GM12801 (cell line): ENCODE data around the gene MEGF9.

ENCODE experiments used
- TF ChIP-seq, protein P1 (sequence below): IDR thresholded peaks from one replicate; pipeline ENCODE4 v1.5.1; 2011; ENCODE audit warnings: control low read depth; ENCODE audit not compliant: insufficient read length; ENCODE audit errors: extremely low read depth

MEGF9 gene

DNA sequence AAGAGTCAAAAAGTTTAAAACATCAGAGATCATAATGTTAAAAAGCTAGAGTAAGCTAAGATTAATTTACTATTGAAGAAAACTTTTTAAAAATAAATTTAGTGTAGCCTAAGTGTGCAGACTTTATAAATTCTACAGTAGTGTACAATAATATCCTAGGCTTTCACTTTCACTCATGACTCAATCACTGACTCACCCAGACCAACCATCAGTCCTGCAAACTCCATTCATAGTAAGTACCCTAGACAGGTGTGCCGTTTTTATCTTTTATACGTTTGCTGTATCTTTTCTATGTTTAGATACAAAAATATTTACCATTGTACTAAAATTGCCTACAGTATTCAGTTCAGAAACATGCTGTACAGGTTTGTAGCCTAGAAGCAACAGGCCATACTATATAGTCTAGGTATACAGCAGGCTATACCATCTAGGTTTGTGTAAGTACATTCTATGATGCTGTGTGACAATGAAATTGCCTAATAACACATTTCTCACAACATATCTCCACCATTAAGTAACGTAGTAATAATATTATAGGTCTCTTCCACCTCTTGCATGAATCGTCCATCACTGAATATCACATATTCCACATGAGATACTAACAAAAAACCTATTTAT lies 59.2 kb downstream of the MEGF9 start:
- TF ChIP-seq, protein P1, sequence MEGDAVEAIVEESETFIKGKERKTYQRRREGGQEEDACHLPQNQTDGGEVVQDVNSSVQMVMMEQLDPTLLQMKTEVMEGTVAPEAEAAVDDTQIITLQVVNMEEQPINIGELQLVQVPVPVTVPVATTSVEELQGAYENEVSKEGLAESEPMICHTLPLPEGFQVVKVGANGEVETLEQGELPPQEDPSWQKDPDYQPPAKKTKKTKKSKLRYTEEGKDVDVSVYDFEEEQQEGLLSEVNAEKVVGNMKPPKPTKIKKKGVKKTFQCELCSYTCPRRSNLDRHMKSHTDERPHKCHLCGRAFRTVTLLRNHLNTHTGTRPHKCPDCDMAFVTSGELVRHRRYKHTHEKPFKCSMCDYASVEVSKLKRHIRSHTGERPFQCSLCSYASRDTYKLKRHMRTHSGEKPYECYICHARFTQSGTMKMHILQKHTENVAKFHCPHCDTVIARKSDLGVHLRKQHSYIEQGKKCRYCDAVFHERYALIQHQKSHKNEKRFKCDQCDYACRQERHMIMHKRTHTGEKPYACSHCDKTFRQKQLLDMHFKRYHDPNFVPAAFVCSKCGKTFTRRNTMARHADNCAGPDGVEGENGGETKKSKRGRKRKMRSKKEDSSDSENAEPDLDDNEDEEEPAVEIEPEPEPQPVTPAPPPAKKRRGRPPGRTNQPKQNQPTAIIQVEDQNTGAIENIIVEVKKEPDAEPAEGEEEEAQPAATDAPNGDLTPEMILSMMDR, result no peak

DNA sequence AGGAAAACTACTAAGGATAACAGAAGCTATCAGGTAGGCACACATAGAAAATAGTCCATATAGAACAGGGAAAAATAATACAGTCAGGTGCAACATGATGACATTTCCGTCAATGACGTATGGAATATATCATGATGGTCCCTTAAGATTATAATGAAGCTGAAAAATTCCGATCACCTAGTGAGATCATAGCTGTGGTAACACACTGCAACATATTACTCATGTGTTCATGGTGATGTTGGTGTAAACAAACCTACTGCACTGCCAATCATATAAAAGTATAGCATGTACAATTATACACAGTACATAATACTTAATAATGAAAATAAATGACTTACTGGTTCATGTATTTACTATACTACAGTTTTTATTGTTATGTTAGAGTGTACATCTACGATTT lies 60.0 kb downstream of the MEGF9 start:
- TF ChIP-seq, protein P1, result no peak

DNA sequence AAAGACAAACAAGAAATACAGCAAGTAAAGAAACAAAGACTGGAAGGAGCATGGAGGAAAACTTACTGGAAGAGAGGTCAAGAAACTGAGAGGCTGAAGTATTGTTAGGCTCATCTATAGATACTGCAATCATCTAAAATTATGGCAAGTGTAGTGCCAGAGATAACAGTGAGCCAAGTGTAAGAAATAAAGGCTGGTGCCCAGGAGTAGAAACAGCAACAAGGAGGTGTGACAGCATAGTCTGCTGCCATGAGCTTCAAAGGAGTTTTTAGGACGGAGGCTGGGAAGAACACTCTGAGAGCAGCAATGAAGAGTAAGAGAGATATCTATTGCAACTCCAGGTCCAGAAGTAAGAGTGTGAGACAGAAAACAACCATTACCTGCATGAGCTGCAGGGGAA lies 60.5 kb downstream of the MEGF9 start:
- TF ChIP-seq, protein P1, result no peak

DNA sequence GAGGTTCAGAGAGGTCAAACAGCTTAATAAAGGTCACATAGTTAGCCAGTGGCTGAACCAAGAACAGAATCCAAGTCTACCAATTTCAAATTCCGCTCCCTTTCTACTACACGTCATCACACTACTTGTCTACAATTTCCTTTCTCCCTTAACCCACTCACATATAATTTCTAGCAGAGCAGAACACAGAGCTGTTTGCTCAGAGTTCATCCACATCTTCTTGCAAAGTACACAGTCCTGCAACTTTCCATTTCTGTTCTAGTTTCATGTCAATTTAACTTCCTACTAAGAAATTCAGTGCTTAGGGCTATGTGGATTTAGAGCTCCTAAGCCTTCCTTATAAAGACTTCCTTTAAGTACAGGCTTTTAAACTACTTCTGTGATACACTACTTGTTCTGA lies 61.3 kb downstream of the MEGF9 start:
- TF ChIP-seq, protein P1, result no peak

DNA sequence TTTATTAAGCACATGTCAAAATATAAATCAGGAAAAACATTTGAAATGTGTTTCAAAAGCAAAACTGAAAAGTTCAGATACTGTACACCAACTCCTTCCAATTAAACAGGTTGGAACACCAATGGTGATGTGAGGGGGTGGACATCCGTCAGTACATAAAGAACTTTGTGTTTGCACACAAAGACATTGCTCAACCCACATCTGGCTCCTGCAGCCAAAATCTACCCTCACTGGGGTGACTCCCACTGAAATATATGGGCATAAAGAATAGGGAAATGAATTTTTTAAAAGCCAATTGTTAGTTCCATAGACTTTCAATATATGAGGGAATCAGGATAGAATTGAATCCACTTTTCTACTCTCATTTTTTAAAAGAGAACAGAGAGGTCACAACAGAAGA lies 63.9 kb downstream of the MEGF9 start:
- TF ChIP-seq, protein P1, result no peak

DNA sequence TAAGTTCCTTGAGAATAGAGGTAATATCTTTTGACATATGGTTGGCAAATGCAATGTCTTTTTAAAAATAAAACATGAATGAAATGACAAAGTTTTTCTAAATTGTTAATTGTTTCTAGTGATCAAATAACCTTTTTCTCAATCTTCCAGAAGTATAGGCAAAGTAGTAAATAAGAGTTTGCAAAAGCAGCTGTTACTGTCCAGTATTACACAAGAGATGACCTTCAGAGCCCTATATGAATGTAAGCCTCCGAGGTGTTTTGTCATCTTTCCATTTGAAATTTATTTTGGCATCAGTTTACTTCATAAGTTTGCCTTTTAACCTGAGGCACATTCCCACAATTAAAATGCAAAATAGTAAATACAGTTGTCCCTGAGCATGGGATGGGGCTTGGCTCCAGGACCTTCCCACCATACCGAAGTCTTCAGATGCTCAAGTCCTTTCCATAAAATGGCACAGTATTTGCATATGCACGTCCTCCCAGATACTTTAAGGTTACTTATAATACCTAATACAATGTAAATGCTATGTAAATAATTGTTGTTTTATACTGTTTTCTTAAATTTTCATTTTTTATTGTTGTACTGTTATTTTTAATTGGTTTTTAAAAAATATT lies 65.6 kb downstream of the MEGF9 start:
- TF ChIP-seq, protein P1, result no peak

DNA sequence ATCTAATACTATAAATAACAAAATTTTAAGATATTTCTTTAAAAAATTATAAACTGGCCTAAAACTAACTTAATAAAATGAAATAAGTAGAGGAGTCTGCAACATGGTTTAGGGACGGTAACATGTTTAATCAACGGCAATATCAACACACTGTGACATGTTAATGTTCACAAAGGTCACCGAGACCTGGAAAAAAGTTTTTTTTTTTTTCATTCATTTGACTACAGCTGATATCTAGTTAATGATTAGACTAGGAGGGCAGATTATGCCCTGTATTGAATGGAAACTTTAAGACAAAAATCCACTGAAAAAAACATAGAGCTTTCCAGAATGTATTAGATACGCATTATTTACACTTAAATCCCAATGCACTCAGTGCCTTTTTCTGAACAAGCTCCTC lies 67.3 kb downstream of the MEGF9 start:
- TF ChIP-seq, protein P1, result no peak

DNA sequence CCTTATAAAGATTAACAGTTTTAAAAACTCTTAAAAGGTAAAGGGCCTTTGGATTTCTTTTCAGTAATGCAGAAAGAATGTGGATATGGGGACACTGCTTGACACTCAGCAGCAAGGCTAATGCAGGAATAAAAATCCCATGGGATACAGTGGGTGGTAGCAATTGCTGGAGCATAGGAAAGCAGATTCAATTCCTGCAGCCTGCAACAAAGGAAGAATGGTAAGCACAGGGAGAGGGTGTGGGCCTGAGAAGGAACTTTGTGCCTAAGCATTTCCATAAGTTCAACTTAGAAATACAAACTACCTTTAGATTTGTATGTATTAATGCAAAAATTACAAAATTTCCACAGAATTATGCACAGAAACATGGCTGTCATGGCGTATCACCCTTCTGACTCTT lies 68.5 kb downstream of the MEGF9 start:
- TF ChIP-seq, protein P1, result no peak
